Cardiac fibroblast (primary cell): ENCODE results near the gene ZNF516.
"Not testable (repeated sequence)": the region's sequence is repeated elsewhere in the genome, so short reads cannot be mapped to it uniquely, and the experiment has no call there.

ENCODE experiments used
- DNase-seq, 2 donors: peaks; one replicate each; pipeline versions ENCODE4 v3.0.0 to v3.0.0-alpha.2; 2010; ENCODE audit warnings: low read depth in 2 of 2
- H3K4me3 ChIP-seq, 2 donors: replicated peaks in 1 of 2; 1 replicate in 1 of 2; 2 replicates in 1 of 2; pipeline ENCODE4 v1.5.1; 2011; ENCODE audit warnings: low read depth in 2 of 2, low read length in 2 of 2, mild to moderate bottlenecking in 2 of 2, moderate library complexity in 1 of 2
- CTCF ChIP-seq: IDR thresholded peaks from one replicate; pipeline ENCODE4 v1.5.1; 2011; ENCODE audit warnings: low read depth, mild to moderate bottlenecking, low read length, inconsistent platforms

ZNF516 gene

GRCh38 chr18:76479351-76480238, 15.4 kb downstream of the ZNF516 start:
- no peak overlapping the region for H3K4me3 ChIP-seq
- no peak for TF ChIP-seq CTCF

DNA sequence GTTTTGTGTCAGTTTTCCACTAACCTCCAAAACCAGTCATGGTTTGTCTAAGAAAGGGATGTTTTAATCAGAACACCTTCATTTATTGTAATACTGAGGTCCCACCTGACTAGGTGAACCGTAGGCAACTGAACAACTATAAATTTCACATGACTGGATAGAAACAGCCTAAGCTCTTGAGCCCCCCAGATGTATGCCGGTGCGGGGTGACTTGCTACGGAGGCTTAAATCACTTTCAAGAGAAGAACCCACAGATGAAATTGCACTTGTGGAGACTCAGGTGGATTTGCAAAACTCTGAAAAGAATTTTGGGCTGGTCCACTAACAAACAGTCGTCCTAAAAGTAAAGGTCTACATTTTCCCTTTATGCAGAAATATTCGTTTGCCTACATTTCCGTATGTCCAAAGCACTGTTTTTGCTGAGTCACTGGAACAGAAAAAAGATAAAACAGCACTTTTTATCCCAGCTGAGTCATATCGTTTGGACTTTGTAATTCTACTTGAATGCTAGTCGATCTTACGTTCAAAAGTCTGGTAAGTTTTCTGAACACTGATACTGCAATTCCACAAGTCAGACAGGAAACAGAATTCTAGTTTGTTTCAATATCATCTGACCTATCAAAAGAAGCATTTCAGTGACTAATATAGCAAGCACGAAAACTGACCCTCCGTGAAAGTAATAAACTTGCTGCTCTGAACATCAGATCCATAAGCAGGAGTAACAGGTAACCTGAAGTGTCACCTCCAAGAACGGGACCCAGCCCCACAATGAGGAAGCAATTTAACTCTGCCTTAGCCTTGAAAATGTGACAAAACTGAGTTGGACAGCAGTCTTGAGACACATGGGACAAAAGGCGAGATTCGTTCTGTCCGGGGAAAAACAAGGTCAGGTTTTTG, 18.1 kb downstream of the ZNF516 start:
- DNase-seq = peak; percentile 90 to 94
- H3K4me3 ChIP-seq = peak overlapping the region; percentile 35 to 45
- TF ChIP-seq CTCF = no peak

More at GRCh38 chr18:76479351-76480238, 15.4 kb downstream of the ZNF516 start:
- DNase-seq = no peak

GRCh38 chr18:76475450-76476194, 19.4 kb downstream of the ZNF516 start:
- TF ChIP-seq CTCF = no peak
- no peak overlapping the region for H3K4me3 ChIP-seq
- no peak for DNase-seq

- no peak for DNase-seq
- TF ChIP-seq CTCF = no peak
- H3K4me3 ChIP-seq = no peak overlapping the region
Measured at GRCh38 chr18:76474824-76475223, 20.2 kb downstream of the ZNF516 start.

DNA sequence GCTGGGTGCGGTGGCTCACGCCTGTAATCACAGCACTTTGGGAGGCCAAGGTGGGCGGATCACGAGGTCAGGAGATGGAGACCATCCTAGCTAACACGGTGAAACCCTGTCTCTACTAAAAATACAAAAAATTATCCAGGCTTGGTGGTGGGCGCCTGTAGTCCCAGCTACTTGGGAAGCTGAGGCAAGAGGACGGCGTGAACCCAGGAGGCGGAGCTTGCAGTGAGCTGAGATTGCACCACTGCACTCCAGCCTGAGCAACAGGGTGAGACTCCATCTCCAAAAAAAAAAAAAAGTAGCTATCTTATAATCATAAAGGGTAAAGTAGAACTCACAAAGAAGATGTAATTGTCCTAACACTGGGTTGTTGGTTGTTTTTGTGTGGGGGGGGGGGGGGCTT, 21.5 kb downstream of the ZNF516 start:
- not testable (repeated sequence) for H3K4me3 ChIP-seq, DNase-seq

- no peak for TF ChIP-seq CTCF
- H3K4me3 ChIP-seq = no peak overlapping the region
- no peak for DNase-seq
Measured at GRCh38 chr18:76472829-76473228, 22.2 kb downstream of the ZNF516 start.
